SU-DHL-6 (cell line): ENCODE data around the gene MOV10.

Source experiments
- EZH2phosphoT487 ChIP-seq: fragments of 200-600 bp; sonication (generic), shearing (Covaris generic); conservative IDR thresholded peaks from 2 replicates; pipeline ENCODE4 v1.6.1; 2018; ENCODE audit warnings: mild to moderate bottlenecking, antibody characterized with exemption, low read length, moderate library complexity, mixed read lengths
- TF ChIP-seq, protein P1 (sequence below): fragments of 200-600 bp; sonication (generic); IDR thresholded peaks from one replicate; pipeline ENCODE4 v1.5.1; 2017; ENCODE audit warnings: antibody characterized with exemption, mild to moderate bottlenecking, low read length, moderate library complexity; ENCODE audit not compliant: insufficient read depth, poor library complexity, severe bottlenecking

DNA sequence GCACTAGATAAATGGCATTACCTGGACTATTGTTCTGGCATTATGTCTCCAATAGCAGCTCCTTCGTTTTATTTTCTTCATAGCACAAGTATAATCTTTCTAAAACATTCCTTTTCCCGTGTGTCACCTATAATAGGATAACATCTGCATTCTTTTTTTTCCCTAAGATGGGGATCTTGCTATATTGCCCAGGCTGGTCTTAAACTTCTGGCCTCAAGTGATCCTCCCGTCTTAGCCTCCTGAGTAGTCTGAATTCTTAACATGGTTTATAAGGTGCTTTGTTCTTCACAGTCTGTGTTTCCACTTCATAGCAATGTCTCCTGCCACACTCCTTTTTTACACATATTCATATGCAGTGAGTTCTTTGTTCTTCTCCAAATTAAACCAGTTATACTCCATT is 8.6 kb upstream of the MOV10 start:
- TF ChIP-seq, protein P1, sequence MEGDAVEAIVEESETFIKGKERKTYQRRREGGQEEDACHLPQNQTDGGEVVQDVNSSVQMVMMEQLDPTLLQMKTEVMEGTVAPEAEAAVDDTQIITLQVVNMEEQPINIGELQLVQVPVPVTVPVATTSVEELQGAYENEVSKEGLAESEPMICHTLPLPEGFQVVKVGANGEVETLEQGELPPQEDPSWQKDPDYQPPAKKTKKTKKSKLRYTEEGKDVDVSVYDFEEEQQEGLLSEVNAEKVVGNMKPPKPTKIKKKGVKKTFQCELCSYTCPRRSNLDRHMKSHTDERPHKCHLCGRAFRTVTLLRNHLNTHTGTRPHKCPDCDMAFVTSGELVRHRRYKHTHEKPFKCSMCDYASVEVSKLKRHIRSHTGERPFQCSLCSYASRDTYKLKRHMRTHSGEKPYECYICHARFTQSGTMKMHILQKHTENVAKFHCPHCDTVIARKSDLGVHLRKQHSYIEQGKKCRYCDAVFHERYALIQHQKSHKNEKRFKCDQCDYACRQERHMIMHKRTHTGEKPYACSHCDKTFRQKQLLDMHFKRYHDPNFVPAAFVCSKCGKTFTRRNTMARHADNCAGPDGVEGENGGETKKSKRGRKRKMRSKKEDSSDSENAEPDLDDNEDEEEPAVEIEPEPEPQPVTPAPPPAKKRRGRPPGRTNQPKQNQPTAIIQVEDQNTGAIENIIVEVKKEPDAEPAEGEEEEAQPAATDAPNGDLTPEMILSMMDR: no peak
- no peak for TF ChIP-seq EZH2phosphoT487
